Keratinocyte (primary cell): ENCODE measurements around the gene CDKL4. TPM values are rescaled to one million over a fixed set of nuclear protein-coding genes. Genes with fewer than 3 reads are reported as not detected.

ENCODE experiments used
- DNase-seq: peaks from one replicate; pipeline ENCODE4 v3.0.0-alpha.2; 2011; ENCODE audit warnings: low read depth, missing footprints, low spot score
- FAIRE-seq: peaks from 2 replicates; lab custom pipeline; 2011; peaks lifted over from hg19 to GRCh38; lab: Jason Lieb, UNC
- H2AFZ ChIP-seq: 2 replicates; pipeline ENCODE4 v1.6.0; 2012; ENCODE audit warnings: low read length, control low read depth, inconsistent platforms; ENCODE audit not compliant: control insufficient read depth
- H3K27ac ChIP-seq: 2 replicates; pipeline ENCODE4 v1.5.1; 2011; ENCODE audit warnings: low read length; ENCODE audit not compliant: control insufficient read depth, insufficient read depth
- H3K27me3 ChIP-seq: 3 replicates; pipeline ENCODE4 v1.6.0; 2011; ENCODE audit warnings: low read length; ENCODE audit not compliant: control insufficient read depth, insufficient read depth; ENCODE audit errors: extremely low read depth
- H3K36me3 ChIP-seq, 2 experiments: 2 replicates in 1 of 2; 3 replicates in 1 of 2; pipeline ENCODE4 v1.5.1; 2011; ENCODE audit warnings: low read length in 2 of 2, mild to moderate bottlenecking in 1 of 2; ENCODE audit not compliant: control insufficient read depth in 2 of 2, insufficient read depth in 2 of 2; ENCODE audit errors: extremely low read depth in 1 of 2
- H3K4me1 ChIP-seq: 3 replicates; pipeline ENCODE4 v1.5.1; 2011; ENCODE audit warnings: low read length; ENCODE audit not compliant: control insufficient read depth, insufficient read depth; ENCODE audit errors: extremely low read depth
- H3K4me2 ChIP-seq: 3 replicates; pipeline ENCODE4 v1.6.0; 2011; ENCODE audit warnings: low read depth, low read length; ENCODE audit not compliant: control insufficient read depth, insufficient read depth; ENCODE audit errors: extremely low read depth
- H3K4me3 ChIP-seq, 3 experiments: fragments of 200-600 bp in 1 of 3; sonication (generic) in 1 of 3; 2 replicates in 2 of 3; 3 replicates in 1 of 3; pipeline ENCODE4 v1.5.1; 2011 to 2016; ENCODE audit warnings: low read length in 3 of 3, mild to moderate bottlenecking in 3 of 3, control low read depth in 2 of 3, inconsistent platforms in 1 of 3, low read depth in 1 of 3, mixed read lengths in 1 of 3, mixed run types in 1 of 3, moderate library complexity in 1 of 3; ENCODE audit not compliant: control insufficient read depth in 2 of 3, insufficient read depth in 2 of 3; ENCODE audit errors: extremely low read depth in 1 of 3
- H3K79me2 ChIP-seq: 2 replicates; pipeline ENCODE4 v1.6.0; 2012; ENCODE audit warnings: low read length; ENCODE audit not compliant: control insufficient read depth, insufficient read depth
- H3K9ac ChIP-seq: 3 replicates; pipeline ENCODE4 v1.6.0; 2011; ENCODE audit warnings: low read length; ENCODE audit not compliant: control insufficient read depth, insufficient read depth; ENCODE audit errors: extremely low read depth
- H3K9me1 ChIP-seq: 3 replicates; pipeline ENCODE4 v1.6.0; 2011; ENCODE audit warnings: low read length; ENCODE audit not compliant: control insufficient read depth, insufficient read depth; ENCODE audit errors: extremely low read depth
- H3K9me3 ChIP-seq: 2 replicates; pipeline ENCODE4 v1.5.1; 2012; ENCODE audit warnings: low read depth, low read length; ENCODE audit not compliant: control insufficient read depth
- H4K20me1 ChIP-seq: 3 replicates; pipeline ENCODE4 v1.6.0; 2011; ENCODE audit warnings: low read length; ENCODE audit not compliant: control insufficient read depth, insufficient read depth; ENCODE audit errors: extremely low read depth
- EZH2 ChIP-seq: IDR thresholded peaks from one replicate; pipeline ENCODE4 v1.6.1; 2012; ENCODE audit warnings: inconsistent platforms, mild to moderate bottlenecking, low read length, moderate library complexity
- dilution Hi-C: fragments of 300-500 bp; cut with MboI; formaldehyde crosslinking; loops from one replicate; pipeline ENCODE4 v1.7.0; 2020; ENCODE audit warnings: low sequenced_read_pairs; ENCODE audit not compliant: extremely low pct_ligation_motif_present
- polyA plus RNA-seq, 5 experiments: library from polyadenylated mRNA; depleted of rRNA in 3 of 5; stranded (reverse) in 3 of 5; stranded (forward) in 1 of 5; unstranded in 1 of 5; fragments of >200 nt; gene quantifications; 1 replicate in 1 of 5; 2 replicates in 3 of 5; 3 replicates in 1 of 5; pipeline versions ENCODE4 v1.2.1 to v1.2.3, GENCODE V29; 2011 to 2012; ENCODE audit warnings: missing spikeins in 2 of 5, low read depth in 1 of 5, low replicate concordance in 1 of 5
- TF ChIP-seq, protein P1 (sequence below), 3 experiments: IDR thresholded peaks in 1 of 3; conservative IDR thresholded peaks in 1 of 3; optimal IDR thresholded peaks in 1 of 3; 2 replicates in 2 of 3; 3 replicates in 1 of 3; pipeline versions ENCODE3 to v1.5.1; 2011; ENCODE audit warnings: low read length in 3 of 3, mild to moderate bottlenecking in 3 of 3, moderate library complexity in 2 of 3, control low read depth in 1 of 3, inconsistent platforms in 1 of 3; ENCODE audit not compliant: insufficient read depth in 2 of 3; ENCODE audit errors: extremely low read depth in 1 of 3

The CDKL4 gene
- polyA plus RNA-seq, 1 donor (not counting 4 experiments of a cell fraction or from before 2014, with no cell fraction given) = not detected

GRCh38 chr2:39135690-39136259 is 108.0 kb downstream of the CDKL4 start:
- no peaks in the 10 kb centered on the region for H3K9me1 ChIP-seq

GRCh38 chr2:39133215-39133851 is 110.4 kb downstream of the CDKL4 start:
- dilution Hi-C loops = no loop called here

More at GRCh38 chr2:39135690-39136259, 108.0 kb downstream of the CDKL4 start:
- Histone ChIP-seq H3K4me3 (no peak overlapping the region), H3K79me2 (no peaks in the 10 kb centered on the region), H3K4me1 (peaks cover 7% of the 10 kb centered on the region), H4K20me1 (no peaks in the 10 kb centered on the region), H3K9me3 (no peaks in the 10 kb centered on the region), H3K4me2 (no peak overlapping the region), H3K9ac (no peak overlapping the region), H3K36me3 (no peaks in the 10 kb centered on the region), H2AFZ (no peak overlapping the region), H3K27ac (no peak overlapping the region), H3K27me3 (no peaks in the 10 kb centered on the region)
- TF ChIP-seq EZH2 = no peak
- TF ChIP-seq, protein P1, sequence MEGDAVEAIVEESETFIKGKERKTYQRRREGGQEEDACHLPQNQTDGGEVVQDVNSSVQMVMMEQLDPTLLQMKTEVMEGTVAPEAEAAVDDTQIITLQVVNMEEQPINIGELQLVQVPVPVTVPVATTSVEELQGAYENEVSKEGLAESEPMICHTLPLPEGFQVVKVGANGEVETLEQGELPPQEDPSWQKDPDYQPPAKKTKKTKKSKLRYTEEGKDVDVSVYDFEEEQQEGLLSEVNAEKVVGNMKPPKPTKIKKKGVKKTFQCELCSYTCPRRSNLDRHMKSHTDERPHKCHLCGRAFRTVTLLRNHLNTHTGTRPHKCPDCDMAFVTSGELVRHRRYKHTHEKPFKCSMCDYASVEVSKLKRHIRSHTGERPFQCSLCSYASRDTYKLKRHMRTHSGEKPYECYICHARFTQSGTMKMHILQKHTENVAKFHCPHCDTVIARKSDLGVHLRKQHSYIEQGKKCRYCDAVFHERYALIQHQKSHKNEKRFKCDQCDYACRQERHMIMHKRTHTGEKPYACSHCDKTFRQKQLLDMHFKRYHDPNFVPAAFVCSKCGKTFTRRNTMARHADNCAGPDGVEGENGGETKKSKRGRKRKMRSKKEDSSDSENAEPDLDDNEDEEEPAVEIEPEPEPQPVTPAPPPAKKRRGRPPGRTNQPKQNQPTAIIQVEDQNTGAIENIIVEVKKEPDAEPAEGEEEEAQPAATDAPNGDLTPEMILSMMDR (optimal IDR thresholded peaks at IDR 0.05 in 1 of 3, IDR thresholded peaks at IDR 0.05 in 1 of 3, conservative IDR thresholded peaks at IDR 0.05 in 1 of 3; ENCODE audit: extremely low read depth in 1 of 3, insufficient read depth in 2 of 3, low read length in 3 of 3) = no peak
- dilution Hi-C loops = no loop called here
- DNase-seq = no peak
- no peak for FAIRE-seq

More at GRCh38 chr2:39133215-39133851, 110.4 kb downstream of the CDKL4 start:
- Histone ChIP-seq H3K27ac (no peak overlapping the region), H3K9ac (no peak overlapping the region), H3K9me3 (no peaks in the 10 kb centered on the region), H3K4me3 (no peak overlapping the region), H3K9me1 (no peaks in the 10 kb centered on the region), H4K20me1 (no peaks in the 10 kb centered on the region), H3K27me3 (no peaks in the 10 kb centered on the region), H2AFZ (no peak overlapping the region), H3K36me3 (no peaks in the 10 kb centered on the region), H3K4me2 (no peak overlapping the region), H3K79me2 (no peaks in the 10 kb centered on the region), H3K4me1 (no peaks in the 10 kb centered on the region)
- no peak for DNase-seq
- TF ChIP-seq, protein P1 (optimal IDR thresholded peaks at IDR 0.05 in 1 of 3, IDR thresholded peaks at IDR 0.05 in 1 of 3, conservative IDR thresholded peaks at IDR 0.05 in 1 of 3; ENCODE audit: extremely low read depth in 1 of 3, insufficient read depth in 2 of 3, low read length in 3 of 3) = no peak
- TF ChIP-seq EZH2 = no peak
- FAIRE-seq = no peak
